Measurements from ENCODE around the gene TOM1.
"Not testable (repeated sequence)": the region's sequence is repeated elsewhere in the genome, so short reads cannot be mapped to it uniquely, and the experiment has no call there.

The TOM1 gene

DNA sequence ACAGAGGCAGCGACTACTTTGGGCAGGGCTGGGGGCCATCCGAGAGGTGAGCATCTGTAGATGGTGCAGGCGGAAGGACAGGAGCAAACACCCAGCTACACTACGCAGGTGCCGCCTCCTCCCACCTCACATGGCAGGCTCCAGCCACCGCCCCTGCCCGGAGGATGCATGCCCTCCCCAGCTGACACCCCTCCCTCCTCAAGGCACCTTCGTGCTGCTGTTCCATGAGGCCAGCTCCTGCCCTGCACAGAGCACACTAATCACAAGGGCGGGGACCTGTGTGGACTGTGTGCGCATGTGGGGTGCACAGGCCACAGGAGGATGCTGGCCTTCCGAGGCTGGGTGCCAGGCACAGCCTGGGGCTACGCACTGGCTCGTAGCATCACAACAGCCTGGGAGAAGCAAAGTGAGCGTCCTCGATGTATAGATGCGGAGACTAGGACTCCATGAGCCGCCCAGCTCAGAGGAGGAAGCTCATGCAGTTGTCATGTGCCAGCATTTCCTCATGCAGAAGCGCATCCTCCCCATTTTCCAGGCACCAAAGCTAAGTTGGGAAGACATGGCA, 48.4 kb downstream of the TOM1 start:
- DNase-seq = no peak

DNA sequence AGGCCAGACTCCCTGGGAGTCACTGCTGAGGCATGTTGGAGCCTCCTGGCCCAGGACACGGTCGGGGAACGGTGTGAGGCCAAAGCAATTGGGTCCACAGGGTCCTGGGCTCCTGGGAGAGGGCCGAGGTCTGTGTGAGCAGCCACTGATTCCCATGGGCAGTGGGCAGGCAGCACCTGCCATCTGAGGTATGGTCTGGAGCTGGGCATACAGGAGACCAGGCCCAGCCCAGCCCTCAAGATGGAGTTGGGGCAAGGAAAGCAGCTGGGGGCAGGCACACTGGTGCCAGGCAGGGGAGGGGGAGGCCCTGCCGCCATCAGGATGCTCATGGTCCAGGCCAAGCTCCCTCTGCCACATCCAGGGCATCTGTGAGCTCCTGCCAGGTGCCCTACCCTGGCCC, 49.0 kb downstream of the TOM1 start:
- no peak for DNase-seq

DNA sequence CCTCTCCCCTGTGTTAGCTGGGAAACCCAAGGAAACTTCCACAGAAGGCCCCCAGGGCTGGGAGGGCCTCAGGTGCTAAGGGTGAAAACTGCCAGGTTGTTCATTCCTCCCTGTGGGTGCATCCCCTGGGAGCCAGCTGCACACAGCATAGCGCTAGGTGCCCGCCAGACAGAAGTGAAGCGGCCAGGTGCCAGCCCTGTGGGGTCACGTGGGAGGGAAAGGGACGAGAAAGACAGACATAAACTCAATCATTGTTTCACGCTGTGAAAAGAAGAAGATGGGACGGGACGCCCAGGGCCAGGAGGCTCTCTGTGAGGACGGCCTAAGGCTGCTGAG, 49.6 kb downstream of the TOM1 start:
- no peak for DNase-seq

GRCh38 chr22:35349704-35350538, 50.2 kb downstream of the TOM1 start:
- no peak for DNase-seq

DNA sequence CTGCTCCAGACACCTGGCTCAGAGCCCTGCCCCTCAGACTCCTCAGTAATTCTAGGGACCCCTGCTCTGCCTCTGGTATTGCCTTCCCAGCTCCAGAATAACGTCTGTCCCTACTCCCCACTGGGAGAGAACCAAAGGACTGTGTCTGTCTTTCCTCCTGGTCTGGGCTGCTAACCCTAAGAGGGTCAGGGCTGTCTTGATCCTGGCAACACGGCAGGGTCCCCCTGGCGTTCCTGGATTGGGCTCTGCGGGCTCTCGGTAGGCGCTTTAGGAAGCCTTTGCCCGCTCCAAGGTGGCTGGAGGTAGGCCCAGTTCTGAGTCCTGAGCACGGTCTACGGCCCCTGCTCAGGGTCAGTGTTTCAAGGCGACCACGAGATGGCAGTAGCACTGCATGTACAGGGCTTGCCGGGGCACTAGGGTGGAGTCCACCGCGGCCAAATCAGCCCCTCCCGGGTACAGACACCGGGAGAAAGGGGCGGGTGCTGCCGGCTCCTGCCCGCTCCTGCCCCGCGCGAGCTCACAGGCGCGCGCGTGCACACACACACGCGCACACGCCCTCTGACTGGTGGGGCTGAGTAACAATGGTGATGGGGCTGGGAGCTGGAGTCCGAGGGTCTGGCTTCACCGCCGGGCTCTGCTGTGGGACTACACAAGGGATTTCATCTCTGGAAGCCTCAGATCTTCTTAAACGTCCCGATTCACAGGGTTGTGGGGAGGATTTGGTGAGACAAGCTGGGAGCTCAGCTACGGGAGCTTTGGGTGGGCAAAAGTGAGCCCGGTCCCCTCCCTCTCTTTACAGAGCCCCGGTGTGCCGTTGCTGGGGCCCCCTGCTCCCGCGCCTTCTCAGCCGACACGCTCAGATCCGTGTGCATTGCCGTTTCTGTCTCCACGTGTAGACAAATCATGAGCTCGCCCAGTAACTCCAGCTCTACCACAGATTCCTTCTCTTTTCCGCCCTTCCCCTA, 51.1 kb downstream of the TOM1 start:
- no peak for DNase-seq

GRCh38 chr22:35352214-35353111, 52.8 kb downstream of the TOM1 start:
- peak; percentile 17 for DNase-seq

DNA sequence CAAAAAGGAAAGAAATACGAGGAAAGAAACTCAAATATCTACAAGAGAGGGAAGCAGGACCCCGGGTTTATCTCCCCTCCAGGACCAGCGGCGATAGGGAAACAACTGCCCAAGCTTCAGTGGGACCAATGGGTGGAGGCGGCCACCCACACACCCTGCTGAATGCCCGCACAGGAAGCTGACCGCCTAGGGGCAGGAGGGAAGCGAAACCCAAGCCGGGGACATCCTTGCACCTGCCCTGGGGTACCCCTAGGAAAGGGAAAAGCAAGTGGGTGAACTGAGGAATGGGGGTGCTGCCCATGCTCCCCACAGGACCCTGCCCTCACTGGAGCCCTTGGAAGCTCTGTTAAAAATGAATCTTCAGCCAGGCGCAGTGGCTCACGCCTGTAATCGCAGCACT, 53.6 kb downstream of the TOM1 start:
- no peak for DNase-seq

DNA sequence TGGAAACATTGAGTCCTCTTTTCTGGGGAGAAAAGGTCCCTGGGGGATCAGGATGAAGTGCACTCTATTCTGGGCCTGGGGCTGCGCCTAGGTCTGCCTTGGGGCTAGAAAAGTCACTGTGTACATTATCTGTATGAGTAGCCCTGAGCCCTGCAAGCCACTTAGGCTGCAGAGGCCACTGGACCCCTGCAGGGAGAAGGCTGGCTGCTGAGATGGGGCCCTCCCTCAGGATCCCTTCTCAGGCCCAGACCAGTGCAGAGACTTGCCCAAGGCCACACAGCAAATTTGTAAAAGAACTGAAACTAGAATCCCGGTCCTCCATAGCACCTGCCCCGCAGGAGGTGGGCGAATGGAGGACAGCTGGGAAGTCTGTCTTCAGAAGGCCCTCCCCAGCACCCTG, 54.4 kb downstream of the TOM1 start:
- DNase-seq = no peak

- DNase-seq = no peak
These were observed 58.4 kb downstream of the TOM1 start for GRCh38 chr22:35357883-35358621.

DNA sequence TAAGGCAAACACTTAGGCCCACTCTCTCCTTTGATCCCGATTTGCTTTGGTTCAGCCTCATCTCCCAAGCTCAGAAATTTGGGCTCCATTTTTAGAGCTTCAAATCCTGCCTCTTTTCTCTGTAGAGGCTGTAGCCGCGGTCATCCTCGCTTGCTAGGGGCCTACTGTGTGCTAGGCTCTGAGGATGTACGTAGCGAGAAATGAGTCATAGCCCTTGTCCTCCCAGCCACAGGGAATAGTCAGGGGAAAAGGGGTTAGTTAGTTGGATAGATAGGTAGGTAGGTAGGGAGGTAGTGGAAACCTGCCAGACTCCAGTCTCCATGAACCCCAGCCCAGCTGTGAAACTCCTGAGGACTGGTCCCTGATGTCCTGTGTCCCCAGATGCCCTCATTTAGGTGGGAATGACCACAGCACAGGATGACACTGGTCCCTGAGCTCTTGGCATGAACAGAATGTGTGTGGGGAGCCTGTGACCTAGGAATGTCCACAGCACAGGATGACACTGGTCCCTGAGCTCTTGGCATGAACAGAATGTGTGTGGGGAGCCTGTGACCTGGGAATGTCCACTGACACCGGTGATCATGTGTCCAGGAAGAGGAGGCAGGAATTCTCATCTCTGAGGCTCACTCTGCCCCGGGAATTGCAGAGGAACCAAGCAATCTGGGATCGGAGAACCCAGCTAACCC, 59.8 kb downstream of the TOM1 start:
- no peak for DNase-seq

GRCh38 chr22:35361001-35361558, 61.4 kb downstream of the TOM1 start:
- no peak for DNase-seq

DNA sequence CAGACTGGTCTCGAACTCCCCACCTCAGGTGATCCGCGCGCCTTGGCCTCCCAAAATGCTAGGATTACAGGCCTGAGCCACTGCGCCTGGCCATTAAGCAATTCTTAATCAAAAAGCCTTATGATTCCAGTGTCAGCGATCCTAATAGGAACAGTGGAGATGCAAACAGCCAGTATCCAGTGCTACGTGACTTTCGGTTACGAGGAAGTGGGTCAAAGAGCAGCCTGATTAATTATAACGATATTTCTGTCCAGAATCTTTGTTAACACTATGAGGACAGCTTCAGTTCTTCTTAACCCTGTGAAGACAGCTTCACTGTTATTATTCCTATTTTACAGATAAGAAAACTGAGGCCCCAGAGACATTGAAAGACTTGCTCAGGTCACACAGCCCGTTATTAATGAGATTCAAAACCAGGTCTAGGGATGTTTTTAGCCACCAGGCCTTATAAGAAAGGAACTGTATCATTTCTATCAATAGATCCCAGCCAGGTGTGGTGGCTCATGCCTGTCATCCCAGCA, 63.9 kb downstream of the TOM1 start:
- no peak for DNase-seq

- DNase-seq = not testable (repeated sequence)
These were observed 64.5 kb downstream of the TOM1 start for GRCh38 chr22:35364230-35364629.

DNA sequence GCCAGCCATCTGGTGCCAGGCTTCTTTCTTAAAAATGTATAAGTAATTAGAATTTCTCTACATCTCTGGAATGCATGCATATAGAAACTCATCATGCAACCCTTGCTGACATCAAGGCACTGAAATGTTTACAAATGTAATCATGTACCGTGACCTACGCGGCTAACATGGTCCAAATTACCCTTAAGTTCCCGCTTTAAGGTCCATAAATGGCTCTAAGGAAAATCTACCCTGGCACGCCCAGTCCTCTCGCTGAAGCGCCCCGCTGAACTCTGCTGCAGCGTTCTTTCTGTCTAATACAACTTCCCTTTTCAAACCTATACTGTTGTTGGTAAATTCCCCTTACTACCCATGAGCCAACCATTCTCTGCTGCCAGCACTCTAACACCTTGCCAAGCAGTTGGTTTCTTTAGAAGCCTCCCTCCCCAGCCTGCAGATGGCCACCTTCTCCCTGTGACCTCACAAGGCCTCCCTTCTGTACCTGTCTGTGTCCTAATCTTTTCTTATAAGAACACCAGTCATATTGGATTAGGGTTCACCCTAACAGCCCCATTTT, 67.7 kb downstream of the TOM1 start:
- no peak for DNase-seq

DNA sequence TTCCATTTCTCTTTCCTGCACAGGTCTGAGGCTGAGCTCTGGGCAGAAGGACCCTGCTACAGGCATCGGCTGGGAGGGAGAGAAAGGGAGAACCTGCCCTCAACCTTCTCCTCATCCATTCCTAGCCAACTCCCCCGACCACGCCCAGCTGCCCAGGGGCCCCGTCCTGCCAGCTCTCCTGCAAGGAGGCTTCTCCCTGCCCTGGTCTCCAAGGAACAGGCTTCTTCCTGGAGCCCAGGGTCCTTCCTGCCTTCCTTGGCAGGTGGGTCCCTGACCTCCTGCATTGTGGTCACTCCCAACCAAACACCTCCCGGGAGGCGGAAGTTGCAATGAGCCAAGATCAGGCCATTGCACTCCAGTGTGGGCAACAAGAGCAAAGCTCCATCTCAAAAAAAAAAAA, 68.7 kb downstream of the TOM1 start:
- no peak for DNase-seq

DNA sequence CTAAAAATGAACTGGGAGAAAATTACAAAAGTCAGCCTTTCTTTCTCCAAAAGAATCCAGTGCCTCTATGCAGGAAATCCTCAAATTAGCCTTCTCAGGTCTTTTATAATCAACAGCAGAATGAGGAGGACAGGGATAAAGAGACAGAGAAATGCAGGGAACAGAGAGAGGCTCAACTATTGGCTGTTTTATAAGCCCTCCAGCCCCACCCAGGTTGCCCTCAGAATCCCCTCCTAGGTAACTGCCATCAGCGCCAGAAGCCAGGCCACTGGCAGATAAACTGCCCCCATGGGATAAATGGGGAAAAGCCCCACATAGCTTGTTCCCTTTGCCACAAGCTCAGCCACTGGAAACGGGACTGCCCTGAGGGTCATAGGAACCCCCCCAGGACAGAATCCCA, 70.3 kb downstream of the TOM1 start:
- no peak for DNase-seq

DNA sequence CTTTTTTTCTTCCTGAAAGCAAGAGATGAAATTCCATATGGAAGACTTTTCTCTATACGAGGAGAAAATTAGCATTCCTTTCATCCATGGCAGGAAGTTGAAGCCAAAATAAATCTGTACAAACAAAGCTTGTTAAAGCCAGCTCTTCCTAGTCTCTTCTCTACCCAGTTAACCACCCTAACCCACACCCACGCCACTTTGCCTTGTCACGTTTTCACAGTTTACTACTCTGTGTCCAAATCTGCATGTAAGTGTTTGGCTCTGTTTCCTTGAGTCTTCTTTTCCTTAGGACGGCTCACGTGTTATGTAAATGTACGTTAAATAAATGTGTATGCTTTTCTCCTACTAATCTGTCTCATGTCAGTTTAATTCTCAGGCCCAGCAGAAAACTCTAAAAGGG, 74.1 kb downstream of the TOM1 start:
- DNase-seq = no peak

- no peak for DNase-seq
These were observed 75.3 kb downstream of the TOM1 start for GRCh38 chr22:35375031-35375430.

DNA sequence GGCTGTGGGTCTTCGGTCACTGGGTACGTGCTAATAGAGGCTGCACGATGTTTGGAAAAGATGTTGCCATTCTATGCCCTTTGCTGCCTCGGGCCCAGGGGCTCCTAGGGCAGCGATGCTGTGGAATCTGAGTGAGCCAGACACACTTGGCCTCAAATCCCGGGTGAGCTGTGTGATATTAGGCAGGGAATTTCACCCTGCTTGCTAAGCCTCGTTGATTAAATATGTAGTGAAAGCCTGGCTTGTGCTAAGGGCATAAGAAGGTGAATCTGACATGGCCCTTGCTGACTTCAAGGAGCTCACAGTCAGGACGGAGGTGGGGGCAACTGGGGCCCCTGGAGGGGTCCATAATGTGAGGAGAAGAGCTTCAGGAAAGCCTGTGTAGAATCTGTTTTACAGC, 75.8 kb downstream of the TOM1 start:
- DNase-seq = no peak

DNA sequence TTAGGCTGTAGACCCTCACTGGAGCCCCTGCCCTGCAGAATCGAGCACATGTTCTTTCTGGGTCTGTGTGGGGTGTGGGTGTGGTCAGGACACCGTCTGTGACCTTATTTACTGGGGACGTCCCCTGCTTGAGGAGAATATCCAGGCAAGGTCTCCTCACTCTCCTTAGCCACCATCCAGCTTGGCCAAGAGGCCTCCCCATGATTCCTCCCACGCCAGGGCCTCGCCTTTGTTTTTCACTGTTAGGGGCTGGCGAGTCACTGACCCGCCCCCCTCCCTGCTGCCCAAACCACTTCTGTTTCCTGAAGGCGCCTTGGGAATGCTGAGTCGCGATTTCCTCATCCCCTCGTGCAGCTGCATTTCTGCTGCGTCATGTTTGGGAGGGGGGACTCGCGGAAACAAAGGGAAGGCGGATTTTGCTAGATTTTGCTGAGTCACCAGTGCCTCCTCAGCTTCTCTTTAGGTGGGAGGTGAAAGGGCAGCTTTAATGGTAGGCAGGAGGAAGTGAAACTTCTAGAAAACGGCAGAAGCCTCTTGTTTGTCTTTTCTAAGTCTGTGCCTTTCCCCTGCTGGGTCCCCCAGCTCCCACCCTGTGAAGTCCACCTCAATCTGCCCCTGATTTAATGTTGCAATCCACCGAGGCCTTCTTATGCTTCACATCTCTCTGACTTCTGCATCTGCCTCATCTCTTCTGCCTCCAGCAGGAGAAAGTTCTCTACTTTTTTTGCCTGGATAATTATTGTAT, 77.2 kb downstream of the TOM1 start:
- DNase-seq = peak; percentile 81

Measured in SIG-M5 (cell line).